H1 (cell line): ENCODE results near the gene MELTF. TPM values are rescaled to one million over a fixed set of nuclear protein-coding genes. Genes with fewer than 3 reads are reported as not detected.

Experiments
- ASH2L ChIP-seq: fragments of 200-600, 300-600 bp; sonication (generic); IDR thresholded peaks from one replicate; pipeline ENCODE4 v1.7.1; 2017; ENCODE audit warnings: low read length
- BACH1 ChIP-seq: IDR thresholded peaks from 2 replicates; pipeline ENCODE4 v1.6.1; 2012; ENCODE audit warnings: low read length, improper control_type of control experiment
- EGR1 ChIP-seq: IDR thresholded peaks from 2 replicates; pipeline ENCODE4 v1.6.1; 2011; ENCODE audit warnings: low read depth, low read length, borderline replicate concordance
- NRF1 ChIP-seq: IDR thresholded peaks from 2 replicates; pipeline ENCODE4 v1.6.1; 2011; ENCODE audit warnings: mild to moderate bottlenecking, low read depth, low read length, improper control_type of control experiment
- POLR2AphosphoS5 ChIP-seq: IDR thresholded peaks from 2 replicates; pipeline ENCODE4 v1.6.1; 2011; ENCODE audit warnings: low read depth, low read length
- RAD21 ChIP-seq, 2 experiments: IDR thresholded peaks in 1 of 2; conservative IDR thresholded peaks in 1 of 2; 2 replicates each; pipeline ENCODE4 v1.6.1; 2011; ENCODE audit warnings: low read depth in 2 of 2, low read length in 2 of 2, improper control_type of control experiment in 1 of 2, inconsistent platforms in 1 of 2, mild to moderate bottlenecking in 1 of 2, moderate library complexity in 1 of 2
- SP2 ChIP-seq: IDR thresholded peaks from 2 replicates; pipeline ENCODE4 v1.6.1; 2012; ENCODE audit warnings: mild to moderate bottlenecking, low read length, inconsistent platforms
- polyA plus RNA-seq, 7 experiments: library from polyadenylated mRNA; depleted of rRNA in 3 of 7; stranded (reverse) in 5 of 7; unstranded in 2 of 7; fragments of >200 nt in 5 of 7; fragments of 200-250 nt in 2 of 7; gene quantifications; 1 replicate in 5 of 7; 2 replicates in 1 of 7; 4 replicates in 1 of 7; pipeline versions ENCODE4 v1.2.1 to v1.2.3, GENCODE V29; 2011 to 2013; ENCODE audit warnings: missing spikeins in 2 of 7, mixed read lengths in 2 of 7
- total RNA-seq: library from RNA; stranded (reverse); fragmentation: NEBNext Ultra II Directional; extraction: Animal tissue kit (Norgen Biotek cat#: 25700); gene quantifications from 2 replicates; pipeline ENCODE4 v1.2.1, GENCODE V29; 2021
- TF ChIP-seq, protein P1 (sequence below): IDR thresholded peaks from 2 replicates; pipeline ENCODE4 v1.6.1; 2011; ENCODE audit warnings: low read length, improper control_type of control experiment

Gene MELTF
- total and polyA plus RNA-seq, 2 of the 8 experiments (the other 6 are each of a cell fraction or from before 2014, with no cell fraction given): 1.7 to 3.5 TPM

- TF ChIP-seq, protein P1, sequence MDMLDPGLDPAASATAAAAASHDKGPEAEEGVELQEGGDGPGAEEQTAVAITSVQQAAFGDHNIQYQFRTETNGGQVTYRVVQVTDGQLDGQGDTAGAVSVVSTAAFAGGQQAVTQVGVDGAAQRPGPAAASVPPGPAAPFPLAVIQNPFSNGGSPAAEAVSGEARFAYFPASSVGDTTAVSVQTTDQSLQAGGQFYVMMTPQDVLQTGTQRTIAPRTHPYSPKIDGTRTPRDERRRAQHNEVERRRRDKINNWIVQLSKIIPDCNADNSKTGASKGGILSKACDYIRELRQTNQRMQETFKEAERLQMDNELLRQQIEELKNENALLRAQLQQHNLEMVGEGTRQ: no peak
- TF ChIP-seq POLR2AphosphoS5 (no peak), NRF1 (no peak), RAD21 (IDR thresholded peaks at IDR 0.05 in 1 of 2, conservative IDR thresholded peaks at IDR 0.05 in 1 of 2; ENCODE audit: low read depth in 2 of 2, low read length in 2 of 2) (no peak), SP2 (no peak), ASH2L (no peak), BACH1 (no peak), EGR1 (no peak)
Observed at GRCh38 chr3:197025736-197026480, 3.7 kb downstream of the MELTF start (continued).
